Activated CD8-positive, alpha-beta T cell treated with anti-CD3 and anti-CD28 coated beads for 36 hours (primary cell): Measurements from ENCODE around the gene APOA5. TPM values are rescaled to one million over a fixed set of nuclear protein-coding genes. Genes with fewer than 3 reads are reported as not detected.

Experiments
- ATAC-seq: fragments of 200-7000 bp; cut with Tn5 transposase; one replicate; pipeline ENCODE4 v1.10.0; 2021; ENCODE audit warnings: mild to moderate bottlenecking, moderate library complexity
- CTCF ChIA-PET: fragments of 350-600 bp; sonication (Branson Sonifier 250); formaldehyde crosslinking; loops from one replicate; lab custom pipeline; 2021; ENCODE audit warnings: antibody characterized with exemption; lab: Charles Lee
- POLR2A ChIA-PET: fragments of 350-600 bp; sonication (Branson Sonifier 250); formaldehyde crosslinking; loops from one replicate; lab custom pipeline; 2021; ENCODE audit warnings: antibody characterized with exemption; lab: Charles Lee
- DNase-seq: peaks from one replicate; pipeline ENCODE4 v3.0.0-alpha.2; 2020
- H3K27ac Mint-ChIP-seq: one replicate; pipeline ENCODE4 v1.8.0; 2021; ENCODE audit warnings: mild to moderate bottlenecking, mixed read lengths
- H3K27me3 Mint-ChIP-seq: one replicate; pipeline ENCODE4 v1.8.0; 2021; ENCODE audit warnings: mixed read lengths
- H3K36me3 Mint-ChIP-seq: one replicate; pipeline ENCODE4 v1.8.0; 2021; ENCODE audit warnings: low read depth, mixed read lengths
- H3K4me1 Mint-ChIP-seq: one replicate; pipeline ENCODE4 v1.8.0; 2021; ENCODE audit warnings: low read depth, mixed read lengths
- H3K4me3 Mint-ChIP-seq: one replicate; pipeline ENCODE4 v1.8.0; 2021; ENCODE audit warnings: mild to moderate bottlenecking, moderate library complexity, mixed read lengths
- H3K9me3 Mint-ChIP-seq: one replicate; pipeline ENCODE4 v1.8.0; 2021; ENCODE audit warnings: mixed read lengths
- CTCF ChIP-seq: fragments of 200-600 bp; IDR thresholded peaks from one replicate; pipeline ENCODE4 v1.8.0; 2022; ENCODE audit warnings: antibody characterized with exemption, mild to moderate bottlenecking
- intact Hi-C: fragments of 100-400 bp; cut with micrococcal nuclease; formaldehyde crosslinking; loops from one replicate; pipeline ENCODE4 v1.10.0; 2022
- total RNA-seq, 2 experiments: library from RNA; stranded (reverse); gene quantifications; one replicate each; pipeline ENCODE4 v1.2.3, GENCODE V29; 2021

Gene APOA5
- total RNA-seq, 2 experiments from 2014 or later, result not detected

- Mint-ChIP-seq H3K27ac (no peak overlapping the region), H3K4me3 (no peak overlapping the region), H3K9me3 (no peaks in the 10 kb centered on the region), H3K4me1 (no peaks in the 10 kb centered on the region), H3K36me3 (no peaks in the 10 kb centered on the region), H3K27me3 (no peaks in the 10 kb centered on the region)
- TF ChIP-seq CTCF, result no peak
- POLR2A ChIA-PET, result interaction anchor here (1.0 to 1.8 kb wide), 2 partner anchors 8 to 13 kb away, joined by 3 to 4 read pairs; no protein-coding TSS in a partner anchor
- DNase-seq (no peak), ATAC-seq (no peak)
- CTCF ChIA-PET, result interaction anchor here (0.8 to 1.7 kb wide), 4 partner anchors 10 to 90 kb away, joined by 3 to 8 read pairs (median 4); partner anchors contain the start of gene APOA5
- intact Hi-C loops, result no loop called here
Measured at GRCh38 chr11:116822575-116822974, 30.9 kb upstream of the APOA5 start.

- Mint-ChIP-seq H3K9me3 (no peaks in the 10 kb centered on the region), H3K27me3 (no peaks in the 10 kb centered on the region), H3K36me3 (no peaks in the 10 kb centered on the region), H3K4me3 (no peak overlapping the region), H3K27ac (no peak overlapping the region), H3K4me1 (no peaks in the 10 kb centered on the region)
- ChIA-PET POLR2A (interaction anchor here (1.0 to 1.8 kb wide), 2 partner anchors 14 kb away, joined by 3 to 4 read pairs; no protein-coding TSS in a partner anchor), CTCF (interaction anchor here (0.8 to 1.7 kb wide), 5 partner anchors 8 to 284 kb away, joined by 3 to 8 read pairs (median 3); partner anchors contain the start of gene APOA5)
- intact Hi-C loops, result no loop called here
- ATAC-seq (no peak), DNase-seq (no peak)
- no peak for TF ChIP-seq CTCF
Measured at GRCh38 chr11:116821050-116821918, 29.6 kb upstream of the APOA5 start.

DNA sequence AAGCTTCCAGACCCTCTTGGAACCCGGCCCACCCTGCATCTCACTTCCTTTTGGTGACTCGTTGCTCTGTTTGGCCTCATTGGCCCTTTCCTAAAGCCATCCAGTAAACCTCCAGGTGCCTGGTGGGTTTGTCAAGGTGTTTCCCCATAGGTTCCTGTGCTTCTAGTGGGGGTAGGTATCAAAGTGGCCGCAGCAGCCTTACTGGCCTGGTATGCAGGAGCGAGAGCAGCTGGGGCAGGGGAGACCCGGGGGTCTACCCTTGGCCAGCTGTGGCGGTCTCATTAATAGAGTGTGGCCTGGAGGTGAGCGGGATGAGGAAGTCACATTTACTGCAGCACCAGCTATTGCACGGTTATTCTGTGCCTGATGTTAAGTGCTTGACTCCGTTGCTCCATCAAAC is 27.4 kb upstream of the APOA5 start:
- H3K4me1 Mint-ChIP-seq, result no peaks in the 10 kb centered on the region
- intact Hi-C loops, result no loop called here
- H3K9me3 Mint-ChIP-seq, result no peaks in the 10 kb centered on the region
- H3K4me3 Mint-ChIP-seq, result no peak overlapping the region
- no peaks in the 10 kb centered on the region for H3K27me3 Mint-ChIP-seq
- ATAC-seq (no peak), DNase-seq (no peak)
- CTCF ChIA-PET, result no interaction called here
- no peak overlapping the region for H3K27ac Mint-ChIP-seq
- H3K36me3 Mint-ChIP-seq, result no peaks in the 10 kb centered on the region
- TF ChIP-seq CTCF, result no peak
- POLR2A ChIA-PET, result interaction anchor here (0.6 kb wide), 1 partner anchor 18 kb away, joined by 3 read pairs; the partner anchor contains the start of gene APOA1

DNA sequence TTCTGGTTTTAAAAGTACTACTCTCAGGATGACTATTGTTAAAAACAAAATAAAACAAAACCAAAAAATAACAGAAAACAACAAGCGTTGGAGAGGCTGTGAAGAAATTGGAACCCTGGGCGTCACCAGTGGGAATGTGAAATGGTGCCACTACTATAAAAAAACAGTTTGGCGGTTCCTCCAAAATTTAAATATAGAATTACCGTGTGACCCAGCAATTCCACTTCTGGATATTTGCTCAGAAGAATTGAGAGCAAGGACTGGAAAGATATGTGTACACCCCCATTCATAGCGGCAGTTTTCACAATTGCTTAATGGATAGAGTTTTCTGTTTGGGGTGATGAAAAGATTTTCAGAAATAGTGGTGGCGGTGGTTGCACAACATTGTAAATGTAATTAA is 22.8 kb upstream of the APOA5 start:
- Mint-ChIP-seq H3K27me3 (no peaks in the 10 kb centered on the region), H3K27ac (no peak overlapping the region), H3K36me3 (no peaks in the 10 kb centered on the region), H3K4me1 (no peaks in the 10 kb centered on the region), H3K4me3 (no peak overlapping the region), H3K9me3 (no peaks in the 10 kb centered on the region)
- CTCF ChIA-PET, result no interaction called here
- intact Hi-C loops, result no loop called here
- no peak for TF ChIP-seq CTCF
- no peak for DNase-seq
- POLR2A ChIA-PET, result no interaction called here
- no peak for ATAC-seq
